Spleen (tissue), 11 donors: ENCODE data around the gene PLEKHG1. TPM values are rescaled to one million over a fixed set of nuclear protein-coding genes. Genes with fewer than 3 reads are reported as not detected.

Experiments
- DNase-seq: peaks from one replicate; pipeline ENCODE4 v3.0.0-alpha.2; 2020
- H3K27ac ChIP-seq, 8 donors: fragments of 200-600 bp; sonication (generic) in 7 of 8; 1 replicate in 4 of 8; 2 replicates in 4 of 8; pipeline versions ENCODE4 v1.5.0 to v1.8.0; 2016 to 2021; ENCODE audit warnings: inconsistent platforms in 4 of 8, mild to moderate bottlenecking in 4 of 8, moderate library complexity in 1 of 8
- H3K27me3 ChIP-seq, 7 donors: fragments of 200-600 bp; sonication (generic) in 6 of 7; replicated peaks in 1 of 7; 1 replicate in 4 of 7; 2 replicates in 3 of 7; pipeline versions ENCODE4 v1.5.0 to v1.8.0; 2016 to 2021; ENCODE audit warnings: inconsistent platforms in 3 of 7, mild to moderate bottlenecking in 1 of 7
- H3K36me3 ChIP-seq, 6 donors: fragments of 200-600 bp; sonication (generic) in 5 of 6; 1 replicate in 4 of 6; 2 replicates in 2 of 6; pipeline versions ENCODE4 v1.5.0 to v1.8.0; 2016 to 2021; ENCODE audit warnings: inconsistent platforms in 2 of 6
- H3K4me1 ChIP-seq, 6 donors: fragments of 200-600 bp; sonication (generic) in 5 of 6; 1 replicate in 3 of 6; 2 replicates in 3 of 6; pipeline versions ENCODE4 v1.5.0 to v1.8.0; 2016 to 2021; ENCODE audit warnings: inconsistent platforms in 3 of 6
- H3K4me3 ChIP-seq, 8 donors: fragments of 200-600 bp; sonication (generic) in 7 of 8; 1 replicate in 4 of 8; 2 replicates in 4 of 8; pipeline versions ENCODE4 v1.5.0 to v1.8.0; 2016 to 2021; ENCODE audit warnings: inconsistent platforms in 4 of 8, mild to moderate bottlenecking in 4 of 8, moderate library complexity in 2 of 8
- H3K9me3 ChIP-seq, 8 donors: fragments of 200-600 bp; sonication (generic) in 7 of 8; 1 replicate in 4 of 8; 2 replicates in 4 of 8; pipeline versions ENCODE4 v1.5.0 to v1.8.0; 2016 to 2021; ENCODE audit warnings: inconsistent platforms in 4 of 8
- POLR2A ChIP-seq, 3 donors: fragments of 450-650 bp; IDR thresholded peaks; one replicate each; pipeline ENCODE4 v1.5.1; 2017; ENCODE audit warnings: antibody characterized with exemption in 3 of 3, mild to moderate bottlenecking in 1 of 3
- POLR2AphosphoS5 ChIP-seq, 3 donors: sonication (generic); formaldehyde crosslinking; IDR thresholded peaks; one replicate each; pipeline ENCODE4 v1.5.1; 2017; ENCODE audit warnings: antibody characterized with exemption in 3 of 3
- WGBS, 5 donors: extraction: QIAGEN DNeasy Blood & Tissue Kit in 3 of 5; methylation state at CpG; one replicate each; pipeline versions ENCODE4 v1.1.5 to v1.1.7; 2013 to 2018; 5-methylcytosine and 5-hydroxymethylcytosine counted together
- intact Hi-C: fragments of 100-400 bp; cut with DNase I; formaldehyde crosslinking; loops from one replicate; pipeline ENCODE4 v1.15.0; 2023; ENCODE audit warnings: low total_unique reads
- polyA plus RNA-seq, 3 donors: library from polyadenylated mRNA; stranded (reverse); fragments of 200-250 nt; gene quantifications; one replicate each; pipeline ENCODE4 v1.2.1, GENCODE V29; 2013
- total RNA-seq, 7 donors: library from RNA; depleted of rRNA in 3 of 7; stranded (reverse); fragments of >200 nt in 3 of 7; fragmentation: NEBNext Ultra II Directional in 4 of 7; extraction: Animal tissue kit (Norgen Biotek cat#: 25700) in 4 of 7; gene quantifications; one replicate each; pipeline versions ENCODE4 v1.1.0 to v1.2.1, GENCODE V29; 2016 to 2021
- TF ChIP-seq, protein P1 (sequence below), 11 experiments: fragments of 200-600 bp in 7 of 11; fragments of 450-650 bp in 4 of 11; sonication (generic) in 4 of 11; IDR thresholded peaks in 8 of 11; conservative IDR thresholded peaks in 3 of 11; 1 replicate in 7 of 11; 2 replicates in 4 of 11; pipeline versions ENCODE4 v1.4.0 to v1.8.0; 2016 to 2021; ENCODE audit warnings: antibody characterized with exemption in 11 of 11, inconsistent platforms in 4 of 11, mild to moderate bottlenecking in 1 of 11
- donor health status: healthy with polysubstance abuse.
- donor health status: DM: no; HTN: no; CAD: no; lungs with moderate emphysema.
- donor health status: DM: no; HTN: no; CAD: no.
- donor health status: Bipolar disorder and iron deficiency.
- donor health status: healthy.
- donor health status: DM: no; HTN: no; CAD: no.
- donor health status: DM: yes; HTN: yes; CAD: no.

The PLEKHG1 gene
- total and polyA plus RNA-seq, 10 donors: 14.2 to 361 (median 161) TPM

DNA sequence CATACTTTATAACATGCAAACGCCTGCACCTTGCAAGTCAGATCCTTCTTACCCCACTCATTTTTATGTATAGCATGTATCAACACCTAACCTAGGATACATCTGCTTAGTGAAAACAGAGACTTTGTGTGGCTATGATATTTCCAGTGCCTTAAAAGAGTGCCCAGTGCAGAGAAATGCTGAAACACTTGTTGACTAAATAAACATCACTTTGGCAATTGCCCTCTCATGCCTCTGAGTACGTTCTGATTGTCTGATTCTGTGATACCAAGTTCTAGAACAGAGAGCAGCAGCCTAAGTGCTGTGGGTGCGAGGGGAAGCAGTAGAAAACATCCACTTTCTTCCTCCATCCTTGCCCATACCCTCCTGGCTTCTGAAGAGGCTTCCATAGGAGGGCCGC lies 13.6 kb downstream of the PLEKHG1 start:
- Histone ChIP-seq H3K36me3 (peaks cover 0 to 8% (median 0%) of the 10 kb centered on the region in 6 donors), H3K27me3 (no peaks in the 10 kb centered on the region), H3K27ac (peak overlapping the region in 2 of 8 donors; percentile 55 to 65), H3K4me3 (no peak overlapping the region), H3K9me3 (no peaks in the 10 kb centered on the region), H3K4me1 (peaks cover 10 to 60% (median 32%) of the 10 kb centered on the region in 6 donors)
- WGBS, 5 donors: 88 to 92% (median 89%) methylated on average over 4 of the region's 4 CpGs
- intact Hi-C loops: no loop called here
- DNase-seq: no peak
- TF ChIP-seq POLR2A (IDR thresholded peaks at IDR 0.05) (no peak), POLR2AphosphoS5 (IDR thresholded peaks at IDR 0.05) (no peak)
- TF ChIP-seq, protein P1, sequence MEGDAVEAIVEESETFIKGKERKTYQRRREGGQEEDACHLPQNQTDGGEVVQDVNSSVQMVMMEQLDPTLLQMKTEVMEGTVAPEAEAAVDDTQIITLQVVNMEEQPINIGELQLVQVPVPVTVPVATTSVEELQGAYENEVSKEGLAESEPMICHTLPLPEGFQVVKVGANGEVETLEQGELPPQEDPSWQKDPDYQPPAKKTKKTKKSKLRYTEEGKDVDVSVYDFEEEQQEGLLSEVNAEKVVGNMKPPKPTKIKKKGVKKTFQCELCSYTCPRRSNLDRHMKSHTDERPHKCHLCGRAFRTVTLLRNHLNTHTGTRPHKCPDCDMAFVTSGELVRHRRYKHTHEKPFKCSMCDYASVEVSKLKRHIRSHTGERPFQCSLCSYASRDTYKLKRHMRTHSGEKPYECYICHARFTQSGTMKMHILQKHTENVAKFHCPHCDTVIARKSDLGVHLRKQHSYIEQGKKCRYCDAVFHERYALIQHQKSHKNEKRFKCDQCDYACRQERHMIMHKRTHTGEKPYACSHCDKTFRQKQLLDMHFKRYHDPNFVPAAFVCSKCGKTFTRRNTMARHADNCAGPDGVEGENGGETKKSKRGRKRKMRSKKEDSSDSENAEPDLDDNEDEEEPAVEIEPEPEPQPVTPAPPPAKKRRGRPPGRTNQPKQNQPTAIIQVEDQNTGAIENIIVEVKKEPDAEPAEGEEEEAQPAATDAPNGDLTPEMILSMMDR (IDR thresholded peaks at IDR 0.05 in 8 of 11, conservative IDR thresholded peaks at IDR 0.05 in 3 of 11): no peak

DNA sequence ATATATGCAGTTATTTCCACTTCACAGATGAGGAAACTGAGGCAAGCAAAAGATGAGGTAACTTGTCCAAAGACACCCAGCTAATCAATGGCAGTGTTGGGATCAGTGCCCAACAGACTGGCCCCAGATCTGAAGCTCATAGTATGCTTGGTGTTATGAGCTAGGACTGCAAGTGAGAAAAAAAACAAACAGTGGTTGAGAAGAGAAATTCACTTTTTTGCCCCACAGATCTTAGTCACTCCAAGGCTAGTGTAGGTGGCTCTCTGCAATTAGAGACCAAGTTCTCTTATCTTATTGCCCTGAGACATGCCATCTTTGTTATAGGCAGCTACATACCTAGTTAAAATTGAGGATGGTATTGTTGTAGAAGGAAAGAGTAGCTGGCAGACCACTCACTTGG lies 16.3 kb downstream of the PLEKHG1 start:
- no peaks in the 10 kb centered on the region for H3K27me3 ChIP-seq
- intact Hi-C loops: no loop called here
- H3K4me1 ChIP-seq: peaks cover 16 to 75% (median 45%) of the 10 kb centered on the region in 6 donors
- peak overlapping the region in 5 of 8 donors; percentile 16 to 83 (median 57) for H3K27ac ChIP-seq
- TF ChIP-seq POLR2A (IDR thresholded peaks at IDR 0.05) (no peak), POLR2AphosphoS5 (IDR thresholded peaks at IDR 0.05) (no peak)
- TF ChIP-seq, protein P1 (IDR thresholded peaks at IDR 0.05 in 8 of 11, conservative IDR thresholded peaks at IDR 0.05 in 3 of 11): no peak
- H3K4me3 ChIP-seq: no peak overlapping the region
- DNase-seq: no peak
- H3K36me3 ChIP-seq: no peaks in the 10 kb centered on the region
- H3K9me3 ChIP-seq: no peaks in the 10 kb centered on the region

DNA sequence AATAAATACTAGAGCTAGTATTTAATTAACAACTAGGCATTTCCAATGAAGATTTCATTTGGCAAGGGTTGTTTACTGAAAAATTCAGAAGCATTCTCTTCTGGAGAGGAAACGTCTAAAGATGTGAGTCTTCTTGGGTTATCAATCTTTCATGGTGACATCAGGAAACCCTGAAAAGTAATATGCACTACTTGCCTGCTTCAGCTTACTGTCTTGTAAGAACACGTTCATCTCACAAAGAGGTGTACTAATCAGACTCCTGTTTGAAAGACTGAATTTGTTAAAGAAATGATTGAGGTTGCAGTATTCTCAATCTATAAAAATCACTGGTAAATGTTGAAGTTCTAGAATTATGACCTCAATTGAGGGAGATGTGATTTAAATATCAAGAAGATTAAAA lies 16.9 kb downstream of the PLEKHG1 start:
- intact Hi-C loops: no loop called here
- Histone ChIP-seq H3K27me3 (no peaks in the 10 kb centered on the region), H3K4me3 (no peak overlapping the region), H3K27ac (peak overlapping the region in 6 of 8 donors; percentile 16 to 83 (median 54)), H3K9me3 (no peaks in the 10 kb centered on the region), H3K36me3 (no peaks in the 10 kb centered on the region), H3K4me1 (peaks cover 20 to 75% (median 48%) of the 10 kb centered on the region in 6 donors)
- DNase-seq: no peak
- TF ChIP-seq POLR2AphosphoS5 (IDR thresholded peaks at IDR 0.05) (no peak), POLR2A (IDR thresholded peaks at IDR 0.05) (no peak)
- TF ChIP-seq, protein P1 (IDR thresholded peaks at IDR 0.05 in 8 of 11, conservative IDR thresholded peaks at IDR 0.05 in 3 of 11): no peak
- 16 to 39% (median 26%) methylated on average over 2 of the region's 2 CpGs for WGBS, 5 donors

DNA sequence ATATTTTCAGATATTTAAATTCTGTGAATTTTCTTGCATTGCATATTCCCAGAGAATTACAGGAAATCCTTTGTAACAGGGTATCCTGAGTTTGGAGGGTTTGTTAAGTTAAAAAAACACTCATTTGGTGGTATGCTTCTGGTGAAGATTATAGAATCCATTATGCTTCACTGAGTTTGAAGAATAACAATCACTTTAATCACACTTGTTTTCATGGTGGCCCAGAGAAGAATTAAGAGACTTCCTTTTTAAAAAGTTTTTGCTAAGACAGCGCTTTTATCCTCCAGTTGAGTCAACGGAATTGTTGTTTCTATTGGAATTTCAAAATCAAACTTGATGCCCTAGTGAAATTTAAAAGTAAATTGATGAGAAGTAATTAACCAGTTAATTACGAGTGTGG lies 17.4 kb downstream of the PLEKHG1 start:
- Histone ChIP-seq H3K36me3 (no peaks in the 10 kb centered on the region), H3K9me3 (no peaks in the 10 kb centered on the region), H3K27ac (peak overlapping the region in 7 of 8 donors; percentile 23 to 83 (median 52)), H3K27me3 (no peaks in the 10 kb centered on the region), H3K4me1 (peaks cover 23 to 76% (median 53%) of the 10 kb centered on the region in 6 donors), H3K4me3 (no peak overlapping the region)
- 55 to 76% (median 63%) methylated on average over 3 of the region's 3 CpGs for whole genome bisulfite sequencing, 5 donors
- intact Hi-C loops: no loop called here
- DNase-seq: no peak
- TF ChIP-seq POLR2A (IDR thresholded peaks at IDR 0.05): no peak
- no peak for TF ChIP-seq POLR2AphosphoS5 (IDR thresholded peaks at IDR 0.05)
- TF ChIP-seq, protein P1 (IDR thresholded peaks at IDR 0.05 in 8 of 11, conservative IDR thresholded peaks at IDR 0.05 in 3 of 11): no peak
